SK-N-SH treated with all-trans-retinoic acid at 6 μM for 48 hours (cell line): ENCODE results near the gene STT3B.

Source experiments
- ARNTL ChIP-seq: fragments of 450-650 bp; formaldehyde crosslinking; IDR thresholded peaks from 2 replicates; pipeline ENCODE4 v1.5.0; 2020; ENCODE audit warnings: low read depth, mild to moderate bottlenecking, moderate library complexity, borderline replicate concordance
- CREB5 ChIP-seq: fragments of 250-450 bp; sonication (Bioruptor Pico); IDR thresholded peaks from 2 replicates; pipeline ENCODE4 v1.5.1; 2020; ENCODE audit warnings: low read depth, mild to moderate bottlenecking, moderate library complexity
- SNAI2 ChIP-seq: fragments of 250-450 bp; sonication (Bioruptor Pico); IDR thresholded peaks from 2 replicates; pipeline ENCODE4 v1.5.0; 2020; ENCODE audit warnings: mild to moderate bottlenecking, moderate library complexity
- ZC3H10 ChIP-seq: fragments of 250-450 bp; sonication (Bioruptor Pico); IDR thresholded peaks from 2 replicates; pipeline ENCODE4 v1.5.1; 2021; ENCODE audit warnings: mild to moderate bottlenecking, moderate library complexity
- ZNF565 ChIP-seq: fragments of 450-650 bp; formaldehyde crosslinking; conservative IDR thresholded peaks from 2 replicates; pipeline ENCODE4 v1.5.0; 2020; ENCODE audit warnings: low read depth, mild to moderate bottlenecking, moderate library complexity
- ZNF70 ChIP-seq: fragments of 450-650 bp; formaldehyde crosslinking; IDR thresholded peaks from 2 replicates; pipeline ENCODE4 v1.5.0; 2020; ENCODE audit warnings: mild to moderate bottlenecking, moderate library complexity

GRCh38 chr3:31621314-31621713, 88.6 kb downstream of the STT3B start:
- no peak for TF ChIP-seq ZC3H10 (CRISPR knock-in tag)
- TF ChIP-seq SNAI2 (CRISPR knock-in tag): no peak
- TF ChIP-seq ZNF70 (CRISPR knock-in tag): no peak
- TF ChIP-seq ZNF565 (CRISPR knock-in tag): no peak
- TF ChIP-seq ARNTL (CRISPR knock-in tag): no peak
- no peak for TF ChIP-seq CREB5 (CRISPR knock-in tag)
